Stimulated activated CD8-positive, alpha-beta memory T cell treated with anti-CD3 and anti-CD28 coated beads, Interleukin-12 subunit alpha, Interleukin-12 subunit beta, amount 100 ng/mL, for 4 hours (primary cell): ENCODE results near the gene ZYG11A.
"Not testable (repeated sequence)": the region's sequence is repeated elsewhere in the genome, so short reads cannot be mapped to it uniquely, and the experiment has no call there.

ENCODE experiments used
- DNase-seq: peaks from one replicate; pipeline ENCODE4 v3.0.0-alpha.2; 2020; ENCODE audit warnings: low read depth

Gene ZYG11A

GRCh38 chr1:52842643-52843310, at the start of gene ZYG11A:
ZYG11A (plus strand) TSS chr1:52842760; CDS start chr1:52842884, 124 bp downstream.
- DNase-seq, result peak; percentile 47

GRCh38 chr1:52793717-52794116, 48.8 kb upstream of the ZYG11A start:
- not testable (repeated sequence) for DNase-seq

GRCh38 chr1:52795464-52795863, 47.1 kb upstream of the ZYG11A start:
- no peak for DNase-seq

- no peak for DNase-seq
These were observed 44.2 kb upstream of the ZYG11A start for GRCh38 chr1:52798331-52798730.

- DNase-seq, result no peak
These were observed 41.5 kb upstream of the ZYG11A start for GRCh38 chr1:52801011-52801410.

GRCh38 chr1:52804083-52804482, 38.5 kb upstream of the ZYG11A start:
- DNase-seq, result not testable (repeated sequence)

GRCh38 chr1:52814465-52814864, 28.1 kb upstream of the ZYG11A start:
- DNase-seq, result no peak

GRCh38 chr1:52820830-52821229, 21.7 kb upstream of the ZYG11A start:
- not testable (repeated sequence) for DNase-seq

GRCh38 chr1:52825868-52826267, 16.7 kb upstream of the ZYG11A start:
- DNase-seq, result no peak

- DNase-seq, result no peak
These were observed 7.8 kb upstream of the ZYG11A start for GRCh38 chr1:52834798-52835197.

GRCh38 chr1:52836035-52836434, 6.5 kb upstream of the ZYG11A start:
- DNase-seq, result no peak

GRCh38 chr1:52839175-52839574, 3.4 kb upstream of the ZYG11A start:
- DNase-seq, result not testable (repeated sequence)

GRCh38 chr1:52845119-52845518, 2.6 kb downstream of the ZYG11A start:
- DNase-seq, result not testable (repeated sequence)

- no peak for DNase-seq
These were observed 5.9 kb downstream of the ZYG11A start for GRCh38 chr1:52848423-52848822.

GRCh38 chr1:52850951-52851350, 8.4 kb downstream of the ZYG11A start:
- DNase-seq, result no peak

GRCh38 chr1:52852854-52853253, 10.3 kb downstream of the ZYG11A start:
- no peak for DNase-seq

- DNase-seq, result no peak
These were observed 13.0 kb downstream of the ZYG11A start for GRCh38 chr1:52855584-52855983.

- DNase-seq, result no peak
These were observed 13.5 kb downstream of the ZYG11A start for GRCh38 chr1:52856026-52856425.

- no peak for DNase-seq
These were observed 14.9 kb downstream of the ZYG11A start for GRCh38 chr1:52857443-52857842.

GRCh38 chr1:52862666-52863458, 20.3 kb downstream of the ZYG11A start:
- DNase-seq, result no peak

- no peak for DNase-seq
These were observed 24.7 kb downstream of the ZYG11A start for GRCh38 chr1:52867087-52867863.

- DNase-seq, result not testable (repeated sequence)
These were observed 27.2 kb downstream of the ZYG11A start for GRCh38 chr1:52869727-52870126.

GRCh38 chr1:52876843-52877242, 34.3 kb downstream of the ZYG11A start:
- DNase-seq, result no peak
